ENCODE measurements around the gene CAMTA1.

DNA sequence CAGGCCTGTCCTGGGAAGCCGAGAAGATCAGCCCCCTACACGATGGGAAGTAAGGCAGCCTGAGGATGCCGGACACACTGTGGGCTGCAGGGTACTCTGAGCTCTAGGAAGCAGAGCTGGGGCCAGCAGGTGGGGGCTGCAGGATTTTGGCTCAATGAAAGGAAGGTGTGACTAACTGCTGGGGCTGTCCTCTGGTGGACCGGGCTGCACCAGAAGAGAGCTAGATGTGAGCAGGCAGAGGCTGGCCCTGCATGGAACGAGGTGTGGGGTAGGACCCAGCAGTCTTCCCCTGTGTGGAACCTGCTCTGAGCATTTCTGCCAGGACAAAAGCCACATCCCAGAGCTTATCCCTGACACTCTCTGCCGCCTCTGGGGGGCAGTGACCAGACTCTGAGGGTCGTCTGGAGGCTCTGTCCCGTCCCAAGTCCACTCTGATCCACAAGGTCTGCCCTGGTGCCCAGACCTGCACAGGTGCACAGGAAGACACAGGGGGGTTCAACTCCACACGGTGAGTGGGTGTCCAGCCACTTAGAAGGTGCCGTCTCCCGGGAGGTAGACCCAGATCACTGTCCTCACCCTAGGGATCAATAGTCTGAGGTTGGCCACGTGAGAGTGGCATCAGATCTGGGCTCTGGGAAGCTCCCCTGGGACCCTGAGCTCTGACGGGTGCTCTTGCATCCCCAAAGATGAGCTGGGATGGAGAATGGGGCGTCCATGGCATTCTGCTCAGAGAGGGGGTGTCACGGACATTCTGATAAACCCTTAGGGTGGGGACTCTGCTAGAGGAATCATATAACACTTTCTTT lies 798.2 kb downstream of the CAMTA1 start:
- TF ChIP-seq TAF1 (IDR thresholded peaks at IDR 0.05; ENCODE audit: control insufficient read depth, extremely low read depth, insufficient read depth, low read length, severe bottlenecking) (no peak), ZSCAN32 (CRISPR knock-in tag; IDR thresholded peaks at IDR 0.05) (no peak), ZNF224 (CRISPR knock-in tag; IDR thresholded peaks at IDR 0.05) (no peak), MAFF (IDR thresholded peaks at IDR 0.05; ENCODE audit: low read length) (no peak), FOXJ2 (tag; IDR thresholded peaks at IDR 0.05) (no peak)
